SU-DHL-6 (cell line): Measurements from ENCODE around the gene ACACB.

Experiments used
- EZH2phosphoT487 ChIP-seq: fragments of 200-600 bp; sonication (generic), shearing (Covaris generic); conservative IDR thresholded peaks from 2 replicates; pipeline ENCODE4 v1.6.1; 2018; ENCODE audit warnings: mild to moderate bottlenecking, antibody characterized with exemption, low read length, moderate library complexity, mixed read lengths
- TF ChIP-seq, protein P1 (sequence below): fragments of 200-600 bp; sonication (generic); IDR thresholded peaks from one replicate; pipeline ENCODE4 v1.5.1; 2017; ENCODE audit warnings: antibody characterized with exemption, mild to moderate bottlenecking, low read length, moderate library complexity; ENCODE audit not compliant: insufficient read depth, poor library complexity, severe bottlenecking

GRCh38 chr12:109150124-109150640 lies 33.8 kb downstream of the ACACB start:
- TF ChIP-seq, protein P1, sequence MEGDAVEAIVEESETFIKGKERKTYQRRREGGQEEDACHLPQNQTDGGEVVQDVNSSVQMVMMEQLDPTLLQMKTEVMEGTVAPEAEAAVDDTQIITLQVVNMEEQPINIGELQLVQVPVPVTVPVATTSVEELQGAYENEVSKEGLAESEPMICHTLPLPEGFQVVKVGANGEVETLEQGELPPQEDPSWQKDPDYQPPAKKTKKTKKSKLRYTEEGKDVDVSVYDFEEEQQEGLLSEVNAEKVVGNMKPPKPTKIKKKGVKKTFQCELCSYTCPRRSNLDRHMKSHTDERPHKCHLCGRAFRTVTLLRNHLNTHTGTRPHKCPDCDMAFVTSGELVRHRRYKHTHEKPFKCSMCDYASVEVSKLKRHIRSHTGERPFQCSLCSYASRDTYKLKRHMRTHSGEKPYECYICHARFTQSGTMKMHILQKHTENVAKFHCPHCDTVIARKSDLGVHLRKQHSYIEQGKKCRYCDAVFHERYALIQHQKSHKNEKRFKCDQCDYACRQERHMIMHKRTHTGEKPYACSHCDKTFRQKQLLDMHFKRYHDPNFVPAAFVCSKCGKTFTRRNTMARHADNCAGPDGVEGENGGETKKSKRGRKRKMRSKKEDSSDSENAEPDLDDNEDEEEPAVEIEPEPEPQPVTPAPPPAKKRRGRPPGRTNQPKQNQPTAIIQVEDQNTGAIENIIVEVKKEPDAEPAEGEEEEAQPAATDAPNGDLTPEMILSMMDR: no peak
- no peak for TF ChIP-seq EZH2phosphoT487
